ENCODE measurements around the gene COX15.

Gene COX15

GRCh38 chr10:99689461-99689860 is 42.5 kb downstream of the COX15 start:
- no peak overlapping the region for H3K27ac ChIP-seq (replicated peaks; ENCODE audit: low read length)
- no peaks in the 10 kb centered on the region for H3K79me1 ChIP-seq (ENCODE audit: low read depth, low read length)
- H3K14ac ChIP-seq (ENCODE audit: low read length), result no peak overlapping the region
- H2AFZ ChIP-seq (ENCODE audit: low read length), result no peak overlapping the region
- no peak overlapping the region for H2BK120ac ChIP-seq (ENCODE audit: low read depth, low read length)
- no peak overlapping the region for H3K4me3 ChIP-seq (ENCODE audit: low read length in 2 of 2)
- H2BK5ac ChIP-seq (ENCODE audit: low read length), result no peak overlapping the region
- no peak overlapping the region for H3K9ac ChIP-seq (ENCODE audit: low read depth, low read length, poor library complexity)
- H3K18ac ChIP-seq (ENCODE audit: low read length), result no peak overlapping the region
- H3K36me3 ChIP-seq (replicated peaks in 1 of 2; ENCODE audit: control insufficient read depth in 2 of 2, insufficient read depth in 2 of 2, low read length in 2 of 2), result peaks cover 2 to 41% of the 10 kb centered on the region in 2 donors
- no peak overlapping the region for H4K91ac ChIP-seq (ENCODE audit: low read depth, low read length, poor library complexity)
- no peak overlapping the region for H4K8ac ChIP-seq (ENCODE audit: low read depth, low read length)
- no peak for DNase-seq (ENCODE audit: low spot score)
- H3K9me3 ChIP-seq (replicated peaks in 1 of 2; ENCODE audit: control insufficient read depth in 2 of 2, insufficient read depth in 1 of 2, low read depth in 1 of 2, low read length in 2 of 2), result no peaks in the 10 kb centered on the region
- H3K4me1 ChIP-seq (ENCODE audit: control insufficient read depth in 2 of 2, insufficient read depth in 1 of 2, low read depth in 1 of 2, low read length in 2 of 2), result no peaks in the 10 kb centered on the region
- H2BK15ac ChIP-seq (ENCODE audit: low read length), result no peak overlapping the region
- H3K27me3 ChIP-seq (ENCODE audit: control insufficient read depth in 3 of 3, insufficient read depth in 3 of 3, low read depth in 1 of 3, low read length in 3 of 3), result no peaks in the 10 kb centered on the region
- WGBS, 2 donors (ENCODE audit: extremely low coverage in 2 of 2, insufficient read length in 2 of 2, insufficient replicate concordance in 1 of 2), result no CpG with 5 or more reads among the region's 1 CpG
- no peak overlapping the region for H3K4ac ChIP-seq (ENCODE audit: low read length)
- no peak overlapping the region for H3K4me2 ChIP-seq (ENCODE audit: insufficient read depth, low read length, poor library complexity, severe bottlenecking)
- no peak overlapping the region for H2BK12ac ChIP-seq (ENCODE audit: low read length)
- H3K23ac ChIP-seq (ENCODE audit: low read depth, low read length, poor library complexity), result no peak overlapping the region
- no peak overlapping the region for H2AK5ac ChIP-seq (ENCODE audit: low read depth, low read length)

- Histone ChIP-seq H3K4me1 (ENCODE audit: control insufficient read depth in 2 of 2, insufficient read depth in 1 of 2, low read depth in 1 of 2, low read length in 2 of 2) (no peaks in the 10 kb centered on the region), H3K27ac (replicated peaks; ENCODE audit: low read length) (no peak overlapping the region), H3K9me3 (replicated peaks in 1 of 2; ENCODE audit: control insufficient read depth in 2 of 2, insufficient read depth in 1 of 2, low read depth in 1 of 2, low read length in 2 of 2) (no peaks in the 10 kb centered on the region), H3K27me3 (ENCODE audit: control insufficient read depth in 3 of 3, insufficient read depth in 3 of 3, low read depth in 1 of 3, low read length in 3 of 3) (no peaks in the 10 kb centered on the region), H3K14ac (ENCODE audit: low read length) (no peak overlapping the region), H3K18ac (ENCODE audit: low read length) (no peak overlapping the region), H3K9ac (ENCODE audit: low read depth, low read length, poor library complexity) (no peak overlapping the region), H2BK15ac (ENCODE audit: low read length) (no peak overlapping the region), H3K79me1 (ENCODE audit: low read depth, low read length) (no peaks in the 10 kb centered on the region), H2BK12ac (ENCODE audit: low read length) (no peak overlapping the region), H4K91ac (ENCODE audit: low read depth, low read length, poor library complexity) (no peak overlapping the region), H2AFZ (ENCODE audit: low read length) (no peak overlapping the region), H4K8ac (ENCODE audit: low read depth, low read length) (no peak overlapping the region), H2AK5ac (ENCODE audit: low read depth, low read length) (no peak overlapping the region), H2BK5ac (ENCODE audit: low read length) (no peak overlapping the region), H2BK120ac (ENCODE audit: low read depth, low read length) (no peak overlapping the region), H3K4me2 (ENCODE audit: insufficient read depth, low read length, poor library complexity, severe bottlenecking) (no peak overlapping the region), H3K23ac (ENCODE audit: low read depth, low read length, poor library complexity) (no peak overlapping the region), H3K4ac (ENCODE audit: low read length) (no peak overlapping the region), H3K4me3 (ENCODE audit: low read length in 2 of 2) (no peak overlapping the region), H3K36me3 (replicated peaks in 1 of 2; ENCODE audit: control insufficient read depth in 2 of 2, insufficient read depth in 2 of 2, low read length in 2 of 2) (peaks cover 6 to 26% of the 10 kb centered on the region in 2 donors)
- DNase-seq (ENCODE audit: low spot score), result no peak
- WGBS, 2 donors (ENCODE audit: extremely low coverage in 2 of 2, insufficient read length in 2 of 2, insufficient replicate concordance in 1 of 2), result no CpG with 5 or more reads among the region's 2 CpGs
Observed at GRCh38 chr10:99685597-99685967, 46.3 kb downstream of the COX15 start.

GRCh38 chr10:99682752-99683151 is 49.2 kb downstream of the COX15 start:
- no peak overlapping the region for H3K18ac ChIP-seq (ENCODE audit: low read length)
- H3K27ac ChIP-seq (replicated peaks; ENCODE audit: low read length), result no peak overlapping the region
- no peak overlapping the region for H2AK5ac ChIP-seq (ENCODE audit: low read depth, low read length)
- no peak overlapping the region for H3K23ac ChIP-seq (ENCODE audit: low read depth, low read length, poor library complexity)
- no peak overlapping the region for H2BK12ac ChIP-seq (ENCODE audit: low read length)
- H3K14ac ChIP-seq (ENCODE audit: low read length), result no peak overlapping the region
- no peak overlapping the region for H2BK15ac ChIP-seq (ENCODE audit: low read length)
- WGBS, 2 donors (ENCODE audit: extremely low coverage in 2 of 2, insufficient read length in 2 of 2, insufficient replicate concordance in 1 of 2), result no CpG with 5 or more reads among the region's 1 CpG
- no peaks in the 10 kb centered on the region for H3K27me3 ChIP-seq (ENCODE audit: control insufficient read depth in 3 of 3, insufficient read depth in 3 of 3, low read depth in 1 of 3, low read length in 3 of 3)
- no peak overlapping the region for H3K9ac ChIP-seq (ENCODE audit: low read depth, low read length, poor library complexity)
- no peak for DNase-seq (ENCODE audit: low spot score)
- H2BK5ac ChIP-seq (ENCODE audit: low read length), result no peak overlapping the region
- no peaks in the 10 kb centered on the region for H3K4me1 ChIP-seq (ENCODE audit: control insufficient read depth in 2 of 2, insufficient read depth in 1 of 2, low read depth in 1 of 2, low read length in 2 of 2)
- H3K36me3 ChIP-seq (replicated peaks in 1 of 2; ENCODE audit: control insufficient read depth in 2 of 2, insufficient read depth in 2 of 2, low read length in 2 of 2), result peaks cover 15 to 32% of the 10 kb centered on the region in 2 donors
- H2AFZ ChIP-seq (ENCODE audit: low read length), result no peak overlapping the region
- no peak overlapping the region for H3K4ac ChIP-seq (ENCODE audit: low read length)
- no peaks in the 10 kb centered on the region for H3K9me3 ChIP-seq (replicated peaks in 1 of 2; ENCODE audit: control insufficient read depth in 2 of 2, insufficient read depth in 1 of 2, low read depth in 1 of 2, low read length in 2 of 2)
- H3K79me1 ChIP-seq (ENCODE audit: low read depth, low read length), result no peaks in the 10 kb centered on the region
- H4K8ac ChIP-seq (ENCODE audit: low read depth, low read length), result no peak overlapping the region
- no peak overlapping the region for H4K91ac ChIP-seq (ENCODE audit: low read depth, low read length, poor library complexity)
- no peak overlapping the region for H2BK120ac ChIP-seq (ENCODE audit: low read depth, low read length)
- no peak overlapping the region for H3K4me2 ChIP-seq (ENCODE audit: insufficient read depth, low read length, poor library complexity, severe bottlenecking)
- no peak overlapping the region for H3K4me3 ChIP-seq (ENCODE audit: low read length in 2 of 2)

Measured in neuronal stem cell (in vitro differentiated cells).